Fibroblast of pulmonary artery (primary cell): ENCODE results near the gene APBB2.

Experiments used
- DNase-seq: peaks from one replicate; pipeline ENCODE4 v3.0.0-alpha.2; 2010; ENCODE audit warnings: low read depth
- H3K4me3 ChIP-seq: replicated peaks from 2 replicates; pipeline ENCODE4 v1.5.1; 2011; ENCODE audit warnings: low read depth, mild to moderate bottlenecking, control low read depth, low read length, moderate library complexity
- CTCF ChIP-seq: IDR thresholded peaks from 2 replicates; pipeline ENCODE4 v1.5.1; 2011; ENCODE audit warnings: mild to moderate bottlenecking, control low read depth, low read length, inconsistent platforms; ENCODE audit errors: missing control alignments

The APBB2 gene

GRCh38 chr4:41135801-41136200 lies 78.5 kb downstream of the APBB2 start:
- DNase-seq, result no peak
- H3K4me3 ChIP-seq, result no peak overlapping the region
- TF ChIP-seq CTCF, result no peak

- H3K4me3 ChIP-seq, result no peak overlapping the region
- DNase-seq, result no peak
- no peak for TF ChIP-seq CTCF
These were observed 79.8 kb downstream of the APBB2 start for GRCh38 chr4:41134581-41134980.

- peak; percentile 40 for DNase-seq
- TF ChIP-seq CTCF, result no peak
These were observed 80.8 kb downstream of the APBB2 start for GRCh38 chr4:41133454-41134018.

GRCh38 chr4:41132055-41132683 lies 82.2 kb downstream of the APBB2 start:
- no peak for DNase-seq
- no peak for TF ChIP-seq CTCF
- H3K4me3 ChIP-seq, result no peak overlapping the region

More at GRCh38 chr4:41133454-41134018, 80.8 kb downstream of the APBB2 start:
- H3K4me3 ChIP-seq, result no peak overlapping the region

GRCh38 chr4:41129936-41130440 lies 84.4 kb downstream of the APBB2 start:
- DNase-seq, result no peak

GRCh38 chr4:41129128-41129754 lies 85.1 kb downstream of the APBB2 start:
- TF ChIP-seq CTCF, result no peak
- no peak for DNase-seq
- H3K4me3 ChIP-seq, result no peak overlapping the region

More at GRCh38 chr4:41129936-41130440, 84.4 kb downstream of the APBB2 start:
- no peak overlapping the region for H3K4me3 ChIP-seq
- TF ChIP-seq CTCF, result no peak
